ENCODE results near the gene PPP1R1C. TPM values are rescaled to one million over a fixed set of nuclear protein-coding genes. Genes with fewer than 3 reads are reported as not detected.

Gene PPP1R1C
- total RNA-seq, 4 donors from 2014 or later, result 0.78 to 2.8 TPM; not detected in 2

DNA sequence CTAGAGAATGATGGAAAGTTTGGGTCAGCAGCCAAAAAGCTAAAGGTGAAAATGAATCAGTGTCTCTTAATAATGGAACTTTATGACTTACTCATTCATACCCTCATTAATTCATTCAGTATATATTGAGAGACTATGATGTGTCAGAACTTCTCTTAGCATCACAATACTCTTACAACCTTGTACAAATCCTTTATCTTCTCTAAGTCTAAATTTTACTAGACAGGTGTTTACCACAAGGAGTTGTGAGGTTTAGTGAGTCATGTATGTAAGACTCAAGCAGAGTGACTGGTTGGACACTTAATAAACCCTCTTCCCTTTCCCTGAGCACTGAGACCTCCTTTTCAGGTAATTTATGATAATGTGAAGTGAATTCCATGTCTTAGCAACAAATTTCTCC lies 129.6 kb downstream of the PPP1R1C start:
- Histone ChIP-seq H3K4me3 (replicated peaks in 1 of 3) (no peak overlapping the region), H3K36me3 (no peaks in the 10 kb centered on the region), H3K9me3 (no peaks in the 10 kb centered on the region), H3K27me3 (no peaks in the 10 kb centered on the region), H3K4me1 (no peaks in the 10 kb centered on the region), H3K27ac (no peak overlapping the region)
- intact Hi-C loops (cut with DNase I), result no loop called here
- no peak for DNase-seq
- TF ChIP-seq, protein P1, sequence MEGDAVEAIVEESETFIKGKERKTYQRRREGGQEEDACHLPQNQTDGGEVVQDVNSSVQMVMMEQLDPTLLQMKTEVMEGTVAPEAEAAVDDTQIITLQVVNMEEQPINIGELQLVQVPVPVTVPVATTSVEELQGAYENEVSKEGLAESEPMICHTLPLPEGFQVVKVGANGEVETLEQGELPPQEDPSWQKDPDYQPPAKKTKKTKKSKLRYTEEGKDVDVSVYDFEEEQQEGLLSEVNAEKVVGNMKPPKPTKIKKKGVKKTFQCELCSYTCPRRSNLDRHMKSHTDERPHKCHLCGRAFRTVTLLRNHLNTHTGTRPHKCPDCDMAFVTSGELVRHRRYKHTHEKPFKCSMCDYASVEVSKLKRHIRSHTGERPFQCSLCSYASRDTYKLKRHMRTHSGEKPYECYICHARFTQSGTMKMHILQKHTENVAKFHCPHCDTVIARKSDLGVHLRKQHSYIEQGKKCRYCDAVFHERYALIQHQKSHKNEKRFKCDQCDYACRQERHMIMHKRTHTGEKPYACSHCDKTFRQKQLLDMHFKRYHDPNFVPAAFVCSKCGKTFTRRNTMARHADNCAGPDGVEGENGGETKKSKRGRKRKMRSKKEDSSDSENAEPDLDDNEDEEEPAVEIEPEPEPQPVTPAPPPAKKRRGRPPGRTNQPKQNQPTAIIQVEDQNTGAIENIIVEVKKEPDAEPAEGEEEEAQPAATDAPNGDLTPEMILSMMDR (IDR thresholded peaks at IDR 0.05), result no peak
- TF ChIP-seq POLR2A (IDR thresholded peaks at IDR 0.05), result no peak

GRCh38 chr2:182116774-182117173 lies 131.1 kb downstream of the PPP1R1C start:
- no peak for TF ChIP-seq POLR2A (IDR thresholded peaks at IDR 0.05)
- TF ChIP-seq, protein P1 (IDR thresholded peaks at IDR 0.05), result no peak
- Histone ChIP-seq H3K27ac (no peak overlapping the region), H3K9me3 (no peaks in the 10 kb centered on the region), H3K27me3 (no peaks in the 10 kb centered on the region), H3K4me3 (replicated peaks in 1 of 3) (no peak overlapping the region), H3K4me1 (no peaks in the 10 kb centered on the region), H3K36me3 (no peaks in the 10 kb centered on the region)
- WGBS, 2 donors, result 78 to 94% methylated on average over 2 of the region's 2 CpGs
- intact Hi-C loops (cut with DNase I), result no loop called here
- DNase-seq, result no peak

GRCh38 chr2:182117196-182117595 lies 131.5 kb downstream of the PPP1R1C start:
- Histone ChIP-seq H3K9me3 (no peaks in the 10 kb centered on the region), H3K27me3 (no peaks in the 10 kb centered on the region), H3K36me3 (no peaks in the 10 kb centered on the region), H3K27ac (no peak overlapping the region), H3K4me3 (replicated peaks in 1 of 3) (no peak overlapping the region), H3K4me1 (no peaks in the 10 kb centered on the region)
- 78 to 87% methylated on average over 1 of the region's 1 CpG for WGBS, 2 donors
- no peak for DNase-seq
- intact Hi-C loops (cut with DNase I), result no loop called here
- TF ChIP-seq, protein P1 (IDR thresholded peaks at IDR 0.05), result no peak
- no peak for TF ChIP-seq POLR2A (IDR thresholded peaks at IDR 0.05)

DNA sequence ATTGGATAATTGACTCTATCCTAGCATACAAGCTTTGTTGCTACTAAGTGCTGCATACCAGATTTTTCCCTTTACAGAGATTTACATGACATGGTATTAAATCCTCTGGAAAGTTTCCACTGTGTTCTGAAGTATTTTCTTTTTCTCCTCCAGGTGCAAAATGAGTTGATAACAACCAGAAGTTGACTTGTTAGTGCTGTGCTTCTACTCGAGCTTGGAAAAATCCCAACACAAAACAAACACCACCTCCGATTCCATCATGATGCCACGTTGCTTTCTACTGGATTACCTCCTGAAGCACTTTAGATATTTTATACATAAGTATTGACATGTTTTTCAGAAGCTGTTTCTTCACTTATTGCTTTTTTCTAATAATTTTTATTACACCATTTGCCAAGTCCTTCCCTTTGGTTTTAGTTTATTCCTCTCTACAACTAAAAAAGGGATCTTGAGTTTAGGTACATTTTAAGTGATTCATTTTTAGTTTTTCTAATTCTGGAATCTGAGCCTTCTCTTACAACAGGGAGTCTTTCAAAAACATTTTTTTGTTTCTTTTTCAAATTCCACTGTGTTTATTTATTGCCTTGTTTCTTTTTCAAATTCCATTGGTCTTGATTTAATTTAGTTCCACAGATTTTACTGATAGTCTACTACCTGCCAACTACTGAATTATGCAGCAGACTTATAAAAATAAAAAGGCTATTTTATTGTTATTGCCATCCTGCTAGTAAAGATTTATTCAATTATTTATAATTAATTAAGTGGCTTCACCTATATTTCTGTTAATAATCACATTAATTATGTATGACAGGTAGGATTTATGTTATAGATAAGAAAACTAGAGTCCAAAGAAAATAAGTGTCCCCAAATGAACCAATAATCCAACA lies 143.4 kb downstream of the PPP1R1C start:
- peaks cover 4 to 22% of the 10 kb centered on the region in 2 donors for H3K4me1 ChIP-seq
- peak overlapping the region in 1 of 3 donors; percentile 57 for H3K27ac ChIP-seq
- no peak overlapping the region for H3K4me3 ChIP-seq (replicated peaks in 1 of 3)
- no peaks in the 10 kb centered on the region for H3K9me3 ChIP-seq
- intact Hi-C loops (cut with DNase I), result no loop called here
- no peaks in the 10 kb centered on the region for H3K27me3 ChIP-seq
- no peak for DNase-seq
- WGBS, 2 donors, result 18 to 19% methylated on average over 3 of the region's 3 CpGs
- H3K36me3 ChIP-seq, result no peaks in the 10 kb centered on the region
- TF ChIP-seq POLR2A (IDR thresholded peaks at IDR 0.05), result no peak
- TF ChIP-seq, protein P1 (IDR thresholded peaks at IDR 0.05), result no peak

- H3K4me3 ChIP-seq (replicated peaks in 1 of 3), result no peak overlapping the region
- DNase-seq, result no peak
- intact Hi-C loops (cut with DNase I), result no loop called here
- H3K36me3 ChIP-seq, result no peaks in the 10 kb centered on the region
- no peak overlapping the region for H3K27ac ChIP-seq
- no peaks in the 10 kb centered on the region for H3K27me3 ChIP-seq
- peaks cover 4 to 22% of the 10 kb centered on the region in 2 donors for H3K4me1 ChIP-seq
- H3K9me3 ChIP-seq, result no peaks in the 10 kb centered on the region
- TF ChIP-seq, protein P1 (IDR thresholded peaks at IDR 0.05), result no peak
- no peak for TF ChIP-seq POLR2A (IDR thresholded peaks at IDR 0.05)
Observed at GRCh38 chr2:182132605-182133004, 147.0 kb downstream of the PPP1R1C start.
